HG03571 (cell line): ENCODE data around the gene KRTAP2-4.
"Not testable (repeated sequence)": the region's sequence is repeated elsewhere in the genome, so short reads cannot be mapped to it uniquely, and the experiment has no call there.

Source experiments
- ATAC-seq: cut with Tn5 transposase; IDR thresholded peaks from one replicate; pipeline ENCODE4 v1.9.1; 2021; ENCODE audit not compliant: unreplicated experiment

KRTAP2-4 gene

GRCh38 chr17:41065829-41066624, at the start of gene KRTAP2-4:
Gene KRTAP2-4, minus strand, starts transcription at chr17:41065879. Its CDS starts 34 bp downstream, at chr17:41065845.
- ATAC-seq, result no peak

- ATAC-seq, result no peak
These were observed 45.6 kb upstream of the KRTAP2-4 start for GRCh38 chr17:41111151-41111885.

GRCh38 chr17:41108728-41109386, 43.2 kb upstream of the KRTAP2-4 start:
- not testable (repeated sequence) for ATAC-seq

GRCh38 chr17:41107941-41108450, 42.3 kb upstream of the KRTAP2-4 start:
- no peak for ATAC-seq

- ATAC-seq, result not testable (repeated sequence)
These were observed 39.7 kb upstream of the KRTAP2-4 start, which contains the start of gene KRTAP4-9 for GRCh38 chr17:41105347-41105746. Gene KRTAP4-9, plus strand, starts transcription at chr17:41105389. Its CDS starts 0 bp downstream, at chr17:41105389.

- not testable (repeated sequence) for ATAC-seq
These were observed 38.8 kb upstream of the KRTAP2-4 start for GRCh38 chr17:41104386-41105038.

GRCh38 chr17:41103896-41104295, 38.2 kb upstream of the KRTAP2-4 start:
- ATAC-seq, result no peak

- no peak for ATAC-seq
These were observed 36.0 kb upstream of the KRTAP2-4 start, which contains the start of gene KRTAP4-16 for GRCh38 chr17:41101586-41102259. Gene KRTAP4-16, minus strand, starts transcription at chr17:41102209. Its CDS starts 0 bp downstream, at chr17:41102209.

GRCh38 chr17:41099682-41100480, 34.2 kb upstream of the KRTAP2-4 start:
- not testable (repeated sequence) for ATAC-seq

GRCh38 chr17:41098481-41098880, 32.8 kb upstream of the KRTAP2-4 start:
- no peak for ATAC-seq

- no peak for ATAC-seq
These were observed 32.4 kb upstream of the KRTAP2-4 start, which contains the start of gene KRTAP4-8 for GRCh38 chr17:41098042-41098441. Gene KRTAP4-8, minus strand, starts transcription at chr17:41098142. Its CDS starts 58 bp downstream, at chr17:41098084.

- no peak for ATAC-seq
These were observed 30.4 kb upstream of the KRTAP2-4 start for GRCh38 chr17:41096055-41096454.

GRCh38 chr17:41088760-41089352, 23.2 kb upstream of the KRTAP2-4 start:
- not testable (repeated sequence) for ATAC-seq

- not testable (repeated sequence) for ATAC-seq
These were observed 18.6 kb upstream of the KRTAP2-4 start, which contains the start of gene KRTAP4-7 for GRCh38 chr17:41084100-41084856. Gene KRTAP4-7, plus strand, starts transcription at chr17:41084150. Its CDS starts 57 bp downstream, at chr17:41084207.

GRCh38 chr17:41083427-41083826, 17.7 kb upstream of the KRTAP2-4 start:
- ATAC-seq, result not testable (repeated sequence)

- ATAC-seq, result no peak
These were observed 16.9 kb upstream of the KRTAP2-4 start for GRCh38 chr17:41082626-41083025.

- ATAC-seq, result no peak
These were observed 11.1 kb upstream of the KRTAP2-4 start for GRCh38 chr17:41076788-41077187.

- ATAC-seq, result no peak
These were observed 8.0 kb upstream of the KRTAP2-4 start for GRCh38 chr17:41073676-41074075.
